SU-DHL-6 (cell line): ENCODE data around the gene SLC48A1.

Source experiments
- H2AFZ ChIP-seq: fragments of 200-600 bp; sonication (generic); 2 replicates; pipeline ENCODE4 v1.6.1; 2014; ENCODE audit warnings: low read depth, mild to moderate bottlenecking, moderate library complexity, mixed read lengths, antibody characterized with exemption, low read length; ENCODE audit not compliant: severe bottlenecking
- H3F3A ChIP-seq: fragments of 200-600 bp; shearing (Covaris generic); 2 replicates; pipeline ENCODE4 v1.6.0; 2016; ENCODE audit warnings: antibody characterized with exemption, mild to moderate bottlenecking; ENCODE audit not compliant: insufficient read depth
- H3K27ac ChIP-seq: fragments of 200-600 bp; sonication (generic); 2 replicates; pipeline ENCODE4 v1.5.1; 2016; ENCODE audit warnings: low read depth, mild to moderate bottlenecking, low read length, moderate library complexity, mixed read lengths
- H3K27me3 ChIP-seq: fragments of 200-600 bp; sonication (generic), shearing (Covaris generic); 2 replicates; pipeline ENCODE4 v1.6.0; 2014; ENCODE audit warnings: mild to moderate bottlenecking, low read length
- H3K36me3 ChIP-seq: fragments of 200-600 bp; sonication (generic); 2 replicates; pipeline ENCODE4 v1.6.1; 2014; ENCODE audit warnings: mild to moderate bottlenecking, low read length, mixed read lengths
- H3K4me2 ChIP-seq: fragments of 300-600, 200-600 bp; shearing (Covaris generic), sonication (generic); 2 replicates; pipeline ENCODE4 v1.6.0; 2014; ENCODE audit warnings: low read length, low read depth, mild to moderate bottlenecking; ENCODE audit not compliant: poor library complexity, severe bottlenecking
- H3K4me3 ChIP-seq: fragments of 200-600 bp; sonication (generic); 2 replicates; pipeline ENCODE4 v1.5.1; 2014; ENCODE audit warnings: antibody characterized with exemption, low read length, mild to moderate bottlenecking, mixed read lengths; ENCODE audit not compliant: insufficient read depth, poor library complexity, severe bottlenecking
- H3K79me2 ChIP-seq: fragments of 200-600 bp; sonication (generic); 2 replicates; pipeline ENCODE4 v1.6.1; 2014; ENCODE audit warnings: mild to moderate bottlenecking, low read length, moderate library complexity; ENCODE audit not compliant: insufficient read depth
- H3K9ac ChIP-seq: fragments of 200-600 bp; sonication (generic); 2 replicates; pipeline ENCODE4 v1.7.0; 2014; ENCODE audit warnings: mild to moderate bottlenecking, low read length
- H3K9me2 ChIP-seq: fragments of 200-600 bp; sonication (generic); replicated peaks from 2 replicates; pipeline ENCODE4 v1.6.1; 2014; ENCODE audit warnings: low read length; ENCODE audit not compliant: insufficient read depth
- H3K9me3 ChIP-seq: fragments of 200-600 bp; sonication (generic); 2 replicates; pipeline ENCODE4 v1.6.1; 2014; ENCODE audit warnings: low read length, mixed read lengths; ENCODE audit not compliant: insufficient read depth
- H4K20me1 ChIP-seq: fragments of 200-600 bp; sonication (generic); 2 replicates; pipeline ENCODE4 v1.6.1; 2014; ENCODE audit warnings: low read depth, mild to moderate bottlenecking, antibody characterized with exemption, low read length, moderate library complexity, mixed read lengths
- CTCF ChIP-seq: fragments of 200-600 bp; sonication (generic); IDR thresholded peaks from one replicate; pipeline ENCODE4 v1.5.1; 2017; ENCODE audit warnings: antibody characterized with exemption, mild to moderate bottlenecking, low read length, moderate library complexity; ENCODE audit not compliant: insufficient read depth, poor library complexity, severe bottlenecking
- EZH2phosphoT487 ChIP-seq: fragments of 200-600 bp; sonication (generic), shearing (Covaris generic); conservative IDR thresholded peaks from 2 replicates; pipeline ENCODE4 v1.6.1; 2018; ENCODE audit warnings: mild to moderate bottlenecking, antibody characterized with exemption, low read length, moderate library complexity, mixed read lengths

The SLC48A1 gene

GRCh38 chr12:47741340-47741703 is 31.7 kb upstream of the SLC48A1 start:
- no peaks in the 10 kb centered on the region for H3K79me2 ChIP-seq
- no peaks in the 10 kb centered on the region for H3K9me2 ChIP-seq
- H3K4me3 ChIP-seq, result no peak overlapping the region
- H3K4me2 ChIP-seq, result peak overlapping the region; percentile 39
- H3K36me3 ChIP-seq, result no peaks in the 10 kb centered on the region
- H2AFZ ChIP-seq, result no peak overlapping the region
- H3F3A ChIP-seq, result peaks cover 5% of the 10 kb centered on the region
- H3K9me3 ChIP-seq, result no peaks in the 10 kb centered on the region
- peak overlapping the region; percentile 52 for H3K27ac ChIP-seq
- no peaks in the 10 kb centered on the region for H3K27me3 ChIP-seq
- no peak for TF ChIP-seq CTCF
- no peak for TF ChIP-seq EZH2phosphoT487
- H3K9ac ChIP-seq, result no peak overlapping the region
- H4K20me1 ChIP-seq, result no peaks in the 10 kb centered on the region

GRCh38 chr12:47742253-47742825 is 30.7 kb upstream of the SLC48A1 start:
- H3K36me3 ChIP-seq, result no peaks in the 10 kb centered on the region
- H3K4me2 ChIP-seq, result no peak overlapping the region
- no peak overlapping the region for H3K4me3 ChIP-seq
- TF ChIP-seq EZH2phosphoT487, result no peak
- TF ChIP-seq CTCF, result peak; percentile 90
- H2AFZ ChIP-seq, result no peak overlapping the region
- H3K27me3 ChIP-seq, result no peaks in the 10 kb centered on the region
- no peaks in the 10 kb centered on the region for H3K79me2 ChIP-seq
- no peaks in the 10 kb centered on the region for H3K9me2 ChIP-seq
- H3K9ac ChIP-seq, result no peak overlapping the region
- no peaks in the 10 kb centered on the region for H4K20me1 ChIP-seq
- H3F3A ChIP-seq, result peaks cover 5% of the 10 kb centered on the region
- no peaks in the 10 kb centered on the region for H3K9me3 ChIP-seq
- no peak overlapping the region for H3K27ac ChIP-seq

GRCh38 chr12:47743311-47743860 is 29.7 kb upstream of the SLC48A1 start:
- Histone ChIP-seq H3K9me2 (no peaks in the 10 kb centered on the region), H3K4me2 (no peak overlapping the region), H3K36me3 (no peaks in the 10 kb centered on the region), H3K27ac (no peak overlapping the region), H4K20me1 (no peaks in the 10 kb centered on the region), H3K79me2 (no peaks in the 10 kb centered on the region), H3F3A (peaks cover 5% of the 10 kb centered on the region), H2AFZ (no peak overlapping the region), H3K9me3 (no peaks in the 10 kb centered on the region), H3K27me3 (no peaks in the 10 kb centered on the region), H3K4me3 (no peak overlapping the region), H3K9ac (no peak overlapping the region)
- TF ChIP-seq EZH2phosphoT487, result no peak
- TF ChIP-seq CTCF, result no peak
